Activated naive CD8-positive, alpha-beta T cell treated with anti-CD3 and anti-CD28 coated beads for 36 hours (primary cell): ENCODE data around the gene RHOU. TPM values are rescaled to one million over a fixed set of nuclear protein-coding genes. Genes with fewer than 3 reads are reported as not detected.

Experiments
- DNase-seq: peaks from one replicate; pipeline ENCODE4 v3.0.0; 2021
- H3K27ac Mint-ChIP-seq: one replicate; pipeline ENCODE4 v1.8.0; 2022; ENCODE audit warnings: mild to moderate bottlenecking, moderate library complexity, mixed read lengths
- H3K27me3 Mint-ChIP-seq: one replicate; pipeline ENCODE4 v1.8.0; 2022; ENCODE audit warnings: mild to moderate bottlenecking, mixed read lengths
- H3K36me3 Mint-ChIP-seq: one replicate; pipeline ENCODE4 v1.8.0; 2021; ENCODE audit warnings: mild to moderate bottlenecking, mixed read lengths
- H3K4me1 Mint-ChIP-seq: one replicate; pipeline ENCODE4 v1.8.0; 2021; ENCODE audit warnings: mixed read lengths
- H3K4me3 Mint-ChIP-seq: one replicate; pipeline ENCODE4 v1.8.0; 2022; ENCODE audit warnings: mild to moderate bottlenecking, moderate library complexity, mixed read lengths
- H3K9me3 Mint-ChIP-seq: one replicate; pipeline ENCODE4 v1.8.0; 2022; ENCODE audit warnings: mixed read lengths
- total RNA-seq, 2 experiments: library from RNA; stranded (reverse); gene quantifications; one replicate each; pipeline ENCODE4 v1.2.3, GENCODE V29; 2021

Gene RHOU
- total RNA-seq, 2 experiments from 2014 or later = 1.0 to 1.3 TPM

GRCh38 chr1:228748029-228748428, 12.8 kb downstream of the RHOU start:
- Mint-ChIP-seq H3K4me3 (no peak overlapping the region), H3K27ac (no peak overlapping the region), H3K4me1 (no peaks in the 10 kb centered on the region), H3K36me3 (no peaks in the 10 kb centered on the region), H3K9me3 (no peaks in the 10 kb centered on the region), H3K27me3 (peaks cover 3% of the 10 kb centered on the region)
- DNase-seq = no peak

- no peaks in the 10 kb centered on the region for H3K9me3 Mint-ChIP-seq
- H3K27me3 Mint-ChIP-seq = peaks cover 5% of the 10 kb centered on the region
- H3K4me1 Mint-ChIP-seq = no peaks in the 10 kb centered on the region
- no peak for DNase-seq
- H3K4me3 Mint-ChIP-seq = no peak overlapping the region
- H3K27ac Mint-ChIP-seq = no peak overlapping the region
- no peaks in the 10 kb centered on the region for H3K36me3 Mint-ChIP-seq
These were observed 13.2 kb downstream of the RHOU start for GRCh38 chr1:228748431-228748830.

GRCh38 chr1:228749765-228750164, 14.5 kb downstream of the RHOU start:
- Mint-ChIP-seq H3K4me3 (no peak overlapping the region), H3K27me3 (peaks cover 16% of the 10 kb centered on the region), H3K36me3 (no peaks in the 10 kb centered on the region), H3K4me1 (no peaks in the 10 kb centered on the region), H3K9me3 (no peaks in the 10 kb centered on the region), H3K27ac (no peak overlapping the region)
- DNase-seq = no peak

GRCh38 chr1:228750915-228751314, 15.6 kb downstream of the RHOU start:
- H3K4me3 Mint-ChIP-seq = no peak overlapping the region
- H3K27ac Mint-ChIP-seq = no peak overlapping the region
- H3K4me1 Mint-ChIP-seq = no peaks in the 10 kb centered on the region
- DNase-seq = no peak
- H3K9me3 Mint-ChIP-seq = no peaks in the 10 kb centered on the region
- H3K36me3 Mint-ChIP-seq = no peaks in the 10 kb centered on the region
- peaks cover 28% of the 10 kb centered on the region for H3K27me3 Mint-ChIP-seq

- no peaks in the 10 kb centered on the region for H3K4me1 Mint-ChIP-seq
- no peak overlapping the region for H3K27ac Mint-ChIP-seq
- H3K9me3 Mint-ChIP-seq = no peaks in the 10 kb centered on the region
- peaks cover 34% of the 10 kb centered on the region for H3K27me3 Mint-ChIP-seq
- H3K36me3 Mint-ChIP-seq = peaks cover 1% of the 10 kb centered on the region
- DNase-seq = no peak
- H3K4me3 Mint-ChIP-seq = no peak overlapping the region
These were observed 16.2 kb downstream of the RHOU start for GRCh38 chr1:228751360-228752098.

- no peak overlapping the region for H3K27ac Mint-ChIP-seq
- peaks cover 34% of the 10 kb centered on the region for H3K27me3 Mint-ChIP-seq
- H3K4me3 Mint-ChIP-seq = no peak overlapping the region
- H3K36me3 Mint-ChIP-seq = peaks cover 1% of the 10 kb centered on the region
- H3K9me3 Mint-ChIP-seq = no peaks in the 10 kb centered on the region
- DNase-seq = no peak
- no peaks in the 10 kb centered on the region for H3K4me1 Mint-ChIP-seq
These were observed 17.0 kb downstream of the RHOU start for GRCh38 chr1:228752258-228752657.

- peaks cover 1% of the 10 kb centered on the region for H3K36me3 Mint-ChIP-seq
- H3K4me3 Mint-ChIP-seq = no peak overlapping the region
- no peak for DNase-seq
- no peaks in the 10 kb centered on the region for H3K9me3 Mint-ChIP-seq
- no peak overlapping the region for H3K27ac Mint-ChIP-seq
- H3K27me3 Mint-ChIP-seq = peaks cover 34% of the 10 kb centered on the region
- no peaks in the 10 kb centered on the region for H3K4me1 Mint-ChIP-seq
These were observed 17.5 kb downstream of the RHOU start for GRCh38 chr1:228752675-228753265.

- no peak for DNase-seq
These were observed 18.0 kb downstream of the RHOU start for GRCh38 chr1:228753287-228753686.

GRCh38 chr1:228753786-228754360, 18.6 kb downstream of the RHOU start:
- DNase-seq = no peak
- H3K9me3 Mint-ChIP-seq = no peaks in the 10 kb centered on the region
- H3K36me3 Mint-ChIP-seq = peaks cover 1% of the 10 kb centered on the region
- H3K27me3 Mint-ChIP-seq = peaks cover 38% of the 10 kb centered on the region
- no peak overlapping the region for H3K27ac Mint-ChIP-seq
- no peaks in the 10 kb centered on the region for H3K4me1 Mint-ChIP-seq
- no peak overlapping the region for H3K4me3 Mint-ChIP-seq

More at GRCh38 chr1:228753287-228753686, 18.0 kb downstream of the RHOU start:
- Mint-ChIP-seq H3K27ac (no peak overlapping the region), H3K27me3 (peaks cover 34% of the 10 kb centered on the region), H3K36me3 (peaks cover 1% of the 10 kb centered on the region), H3K9me3 (no peaks in the 10 kb centered on the region), H3K4me3 (no peak overlapping the region), H3K4me1 (no peaks in the 10 kb centered on the region)

GRCh38 chr1:228754646-228755268, 19.5 kb downstream of the RHOU start:
- H3K4me1 Mint-ChIP-seq = no peaks in the 10 kb centered on the region
- no peaks in the 10 kb centered on the region for H3K9me3 Mint-ChIP-seq
- peaks cover 1% of the 10 kb centered on the region for H3K36me3 Mint-ChIP-seq
- H3K27me3 Mint-ChIP-seq = peaks cover 43% of the 10 kb centered on the region
- no peak for DNase-seq
- no peak overlapping the region for H3K27ac Mint-ChIP-seq
- no peak overlapping the region for H3K4me3 Mint-ChIP-seq

GRCh38 chr1:228755800-228756199, 20.5 kb downstream of the RHOU start:
- H3K27me3 Mint-ChIP-seq = peaks cover 41% of the 10 kb centered on the region

GRCh38 chr1:228756457-228756856, 21.2 kb downstream of the RHOU start:
- Mint-ChIP-seq H3K4me1 (no peaks in the 10 kb centered on the region), H3K36me3 (peaks cover 1% of the 10 kb centered on the region), H3K4me3 (no peak overlapping the region), H3K27ac (no peak overlapping the region), H3K9me3 (no peaks in the 10 kb centered on the region), H3K27me3 (peaks cover 39% of the 10 kb centered on the region)
- no peak for DNase-seq

More at GRCh38 chr1:228755800-228756199, 20.5 kb downstream of the RHOU start:
- no peaks in the 10 kb centered on the region for H3K4me1 Mint-ChIP-seq
- no peak for DNase-seq
- no peak overlapping the region for H3K27ac Mint-ChIP-seq
- H3K9me3 Mint-ChIP-seq = no peaks in the 10 kb centered on the region
- H3K36me3 Mint-ChIP-seq = peaks cover 1% of the 10 kb centered on the region
- H3K4me3 Mint-ChIP-seq = no peak overlapping the region

GRCh38 chr1:228758447-228758846, 23.2 kb downstream of the RHOU start:
- H3K36me3 Mint-ChIP-seq = peaks cover 1% of the 10 kb centered on the region
- H3K4me1 Mint-ChIP-seq = no peaks in the 10 kb centered on the region
- H3K4me3 Mint-ChIP-seq = no peak overlapping the region
- H3K9me3 Mint-ChIP-seq = no peaks in the 10 kb centered on the region
- peaks cover 38% of the 10 kb centered on the region for H3K27me3 Mint-ChIP-seq
- DNase-seq = no peak
- H3K27ac Mint-ChIP-seq = no peak overlapping the region

GRCh38 chr1:228760979-228761378, 25.7 kb downstream of the RHOU start:
- Mint-ChIP-seq H3K36me3 (peaks cover 1% of the 10 kb centered on the region), H3K9me3 (no peaks in the 10 kb centered on the region), H3K27ac (no peak overlapping the region), H3K4me1 (peaks cover 5% of the 10 kb centered on the region), H3K4me3 (no peak overlapping the region), H3K27me3 (peaks cover 14% of the 10 kb centered on the region)
- DNase-seq = no peak

GRCh38 chr1:228763561-228763960, 28.3 kb downstream of the RHOU start:
- H3K27me3 Mint-ChIP-seq = peaks cover 8% of the 10 kb centered on the region
- no peaks in the 10 kb centered on the region for H3K9me3 Mint-ChIP-seq
- peaks cover 5% of the 10 kb centered on the region for H3K4me1 Mint-ChIP-seq
- no peak for DNase-seq
- H3K4me3 Mint-ChIP-seq = no peak overlapping the region
- no peaks in the 10 kb centered on the region for H3K36me3 Mint-ChIP-seq
- no peak overlapping the region for H3K27ac Mint-ChIP-seq
